Stimulated activated CD8-positive, alpha-beta memory T cell treated with anti-CD3 and anti-CD28 coated beads, Interleukin-12 subunit alpha, Interleukin-12 subunit beta, amount 100 ng/mL, for 24 hours (primary cell): ENCODE measurements around the gene MFNG.

Experiments used
- DNase-seq: peaks from one replicate; pipeline ENCODE4 v3.0.0-alpha.2; 2020; ENCODE audit errors: extremely low read depth

Gene MFNG

GRCh38 chr22:37425369-37425768 is 60.8 kb downstream of the MFNG start:
- DNase-seq, result no peak

GRCh38 chr22:37423283-37423682 is 62.9 kb downstream of the MFNG start:
- no peak for DNase-seq

DNA sequence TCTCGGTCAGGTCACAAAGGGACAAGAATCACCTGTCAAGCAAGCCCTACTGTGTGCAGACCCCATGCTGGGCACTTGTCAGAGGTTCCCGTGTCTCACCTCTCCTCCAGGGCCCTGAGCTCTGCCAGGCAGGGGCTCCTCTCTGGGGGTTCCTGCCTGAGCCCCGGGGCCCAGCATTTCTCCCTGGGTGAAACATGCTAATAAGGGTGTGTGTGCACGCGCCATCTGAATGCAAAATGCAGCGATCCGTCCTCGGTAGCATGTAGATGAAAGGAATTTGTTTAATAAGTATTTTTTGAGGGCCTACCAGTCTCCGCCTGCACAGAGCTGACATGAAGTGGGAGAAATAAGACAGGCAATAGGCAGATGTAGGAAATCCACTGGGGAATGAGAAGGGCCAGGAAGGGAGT is 64.7 kb downstream of the MFNG start:
- DNase-seq, result no peak

DNA sequence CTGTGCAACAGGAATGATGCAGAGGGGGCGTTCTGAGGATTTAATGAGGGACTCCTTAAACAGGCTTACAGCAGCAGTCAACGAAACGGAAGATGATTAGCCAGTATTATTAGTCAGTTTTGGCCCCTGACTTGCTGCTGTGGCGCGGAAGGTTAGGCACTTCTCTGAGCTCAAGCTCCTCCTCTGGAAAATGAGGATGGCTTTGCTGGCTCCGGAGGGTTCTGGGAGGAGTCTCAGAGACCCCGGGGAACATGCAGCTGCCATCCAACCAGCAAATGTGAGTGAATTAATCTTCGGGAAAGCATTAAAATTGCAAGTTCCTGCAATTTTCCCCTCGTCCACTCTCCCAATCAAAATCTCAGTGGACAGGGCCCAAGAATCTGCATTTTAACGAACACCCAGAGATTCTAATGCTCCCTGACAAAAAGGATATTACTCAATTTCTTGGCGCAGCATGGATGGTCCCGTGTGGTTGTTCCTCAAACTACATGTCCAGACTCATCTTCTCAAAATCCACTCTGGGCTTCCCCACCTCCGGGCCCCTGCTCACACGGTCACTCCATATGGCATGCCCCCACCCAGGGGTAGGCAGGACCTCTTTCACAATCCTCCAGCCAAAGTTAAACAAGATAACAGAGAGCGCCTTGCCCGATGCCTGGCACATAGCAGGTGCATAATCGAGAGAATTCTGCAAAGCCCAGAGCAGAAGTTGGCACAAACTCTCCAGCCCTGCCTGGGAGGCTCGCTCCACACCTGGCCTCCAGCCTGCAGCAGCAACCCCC is 65.3 kb downstream of the MFNG start:
- DNase-seq, result no peak

DNA sequence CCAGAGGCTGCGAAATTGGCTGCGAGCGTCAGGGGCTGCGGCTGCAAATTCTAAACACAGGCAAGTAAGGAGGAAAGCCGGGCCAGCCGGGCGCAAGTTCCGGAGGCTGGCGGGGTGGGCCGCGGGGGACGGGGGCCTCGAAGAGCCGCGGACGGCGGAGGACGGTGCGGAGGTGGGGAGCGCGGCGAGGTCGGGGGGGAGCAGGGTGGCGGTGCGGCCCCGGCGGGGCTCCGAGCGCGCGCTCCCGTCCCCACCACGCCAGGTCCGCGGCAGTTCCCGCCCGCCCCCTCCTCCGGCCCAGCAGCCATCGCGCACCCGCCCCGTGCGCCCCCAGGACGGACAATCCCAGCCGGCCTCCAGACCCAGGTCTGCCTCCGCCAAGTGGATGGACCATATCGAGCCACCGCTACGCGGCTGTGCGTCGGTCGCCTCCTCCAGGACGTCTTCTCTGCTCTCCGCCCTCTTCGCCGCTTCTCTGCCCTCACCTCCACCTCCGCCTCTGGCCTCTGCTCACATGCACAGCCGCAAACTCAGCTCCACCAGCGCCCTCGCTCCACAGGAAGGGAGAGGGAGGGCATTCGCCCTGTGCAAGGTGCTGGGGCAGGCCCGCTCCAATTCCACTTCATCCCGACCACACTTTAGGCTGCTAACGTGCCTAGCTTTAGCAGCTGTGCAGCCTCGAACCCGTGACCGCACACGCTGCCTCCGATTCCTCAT is 66.1 kb downstream of the MFNG start:
- no peak for DNase-seq

GRCh38 chr22:37419370-37419968 is 66.7 kb downstream of the MFNG start:
- no peak for DNase-seq
